K562 (cell line): ENCODE measurements around the gene ARMCX6. TPM values are rescaled to one million over a fixed set of nuclear protein-coding genes. Genes with fewer than 3 reads are reported as not detected.

Experiments used
- ATF3 ChIP-seq, 2 experiments: fragments of 450-650 bp in 1 of 2; sonication (generic) in 1 of 2; formaldehyde crosslinking in 1 of 2; IDR thresholded peaks in 1 of 2; conservative IDR thresholded peaks in 1 of 2; 2 replicates each; pipeline versions ENCODE4 v1.6.1 to v1.8.1; 2016 to 2023; ENCODE audit warnings: mild to moderate bottlenecking in 2 of 2, moderate library complexity in 2 of 2, inconsistent platforms in 1 of 2, missing genetic modification reagents in 1 of 2
- BACH1 ChIP-seq: fragments of 200-800 bp; sonication (Bioruptor generic); IDR thresholded peaks from 2 replicates; pipeline ENCODE4 v1.6.1; 2016; ENCODE audit warnings: missing genetic modification characterization, missing compliant biosample characterization
- BCL6 ChIP-seq: fragments of 250-450 bp; sonication (Bioruptor Pico); IDR thresholded peaks from 2 replicates; pipeline ENCODE4 v1.4.0; 2020
- BRD4 ChIP-seq: fragments of 200-600 bp; sonication (generic); IDR thresholded peaks from 2 replicates; pipeline ENCODE4 v1.6.1; 2017; ENCODE audit warnings: inconsistent platforms
- CHD7 ChIP-seq: fragments of 200-600 bp; sonication (generic); IDR thresholded peaks from one replicate; pipeline ENCODE4 v1.6.1; 2012; ENCODE audit warnings: mild to moderate bottlenecking, low read depth, low read length, inconsistent platforms
- E2F4 ChIP-seq: sonication (generic); formaldehyde crosslinking; IDR thresholded peaks from 2 replicates; pipeline ENCODE4 v1.8.0; 2022; ENCODE audit warnings: mild to moderate bottlenecking, low read depth, missing genetic modification reagents
- EP300 ChIP-seq: IDR thresholded peaks from 2 replicates; pipeline ENCODE4 v1.6.1; 2012; ENCODE audit warnings: low read length, improper control_type of control experiment
- LARP7 ChIP-seq: fragments of 450-650 bp; IDR thresholded peaks from 2 replicates; pipeline ENCODE4 v1.6.1; 2016
- MBD1 ChIP-seq: fragments of 250-450 bp; sonication (Bioruptor Pico); IDR thresholded peaks from 2 replicates; pipeline ENCODE4 v1.8.0; 2022; ENCODE audit warnings: inconsistent platforms
- PKNOX1 ChIP-seq: fragments of 450-650 bp; IDR thresholded peaks from 2 replicates; pipeline ENCODE4 v1.6.1; 2016
- RBM39 ChIP-seq: fragments of 200-400 bp; formaldehyde crosslinking; optimal IDR thresholded peaks from 2 replicates; pipeline ENCODE3; 2018; ENCODE audit warnings: low read depth, low read length
- ZNF384 ChIP-seq: IDR thresholded peaks from 2 replicates; pipeline ENCODE4 v1.6.1; 2012; ENCODE audit warnings: low read depth, low read length, improper control_type of control experiment
- ZNF778 ChIP-seq: fragments of 450-650 bp; formaldehyde crosslinking; IDR thresholded peaks from 2 replicates; pipeline ENCODE4 v1.4.0; 2020; ENCODE audit warnings: mild to moderate bottlenecking, moderate library complexity
- polyA plus RNA-seq, 8 experiments: library from polyadenylated mRNA; depleted of rRNA in 4 of 8; stranded (reverse) in 5 of 8; unstranded in 3 of 8; fragments of >200 nt; fragmentation: Nextera tagmentation in 2 of 8; fragmentation: Illumina TruSeq in 1 of 8; extraction: Ambion mirVana in 2 of 8; extraction: Trizol in 1 of 8; gene quantifications; 2 replicates each; pipeline versions ENCODE4 v1.2.1 to v1.2.3, GENCODE V29; 2011 to 2014; ENCODE audit warnings: inconsistent platforms in 1 of 8, missing spikeins in 1 of 8
- total RNA-seq, 7 experiments: library from RNA; depleted of rRNA in 6 of 7; stranded (reverse); fragments of >200 nt in 6 of 7; fragmentation: Illumina TruSeq in 2 of 7; extraction: Trizol in 2 of 7; gene quantifications; 2 replicates each; pipeline versions ENCODE4 v1.2.1 to v1.2.3, GENCODE V29; 2011 to 2021; ENCODE audit warnings: low replicate concordance in 1 of 7

ARMCX6 gene
- total and polyA plus RNA-seq, 9 of the 15 experiments (the other 6 are each of a cell fraction or from before 2014, with no cell fraction given) = 15.4 to 41.2 (median 24.6) TPM

GRCh38 chrX:101619364-101619763, 1.6 kb upstream of the ARMCX6 start (continued):
- TF ChIP-seq LARP7 (no peak), ZNF384 (no peak), MBD1 (CRISPR knock-in tag) (no peak), ATF3 (IDR thresholded peaks at IDR 0.05) (peak; percentile 67), ATF3 (CRISPR knock-in tag; conservative IDR thresholded peaks at IDR 0.05) (no peak), CHD7 (no peak), ZNF778 (no peak), BCL6 (CRISPR knock-in tag) (no peak), PKNOX1 (peak; percentile 54), E2F4 (no peak), EP300 (no peak), BACH1 (tag) (no peak), RBM39 (no peak), BRD4 (no peak)
